Nephron progenitor cell (in vitro differentiated cells): ENCODE results near the gene ATP6AP1.
"Not testable (repeated sequence)": the region's sequence is repeated elsewhere in the genome, so short reads cannot be mapped to it uniquely, and the experiment has no call there.

Experiments
- DNase-seq: peaks from one replicate; pipeline ENCODE4 v3.0.0; 2021
- H3K27ac Mint-ChIP-seq: 2 replicates; pipeline ENCODE4 v1.8.0; 2021; ENCODE audit warnings: mild to moderate bottlenecking, moderate library complexity, mixed read lengths
- H3K27me3 Mint-ChIP-seq: 2 replicates; pipeline ENCODE4 v1.8.0; 2021; ENCODE audit warnings: mild to moderate bottlenecking, low read depth, mixed read lengths; ENCODE audit not compliant: poor library complexity
- H3K36me3 Mint-ChIP-seq: 2 replicates; pipeline ENCODE4 v1.8.0; 2021; ENCODE audit warnings: low read depth, mixed read lengths
- H3K4me1 Mint-ChIP-seq: 2 replicates; pipeline ENCODE4 v1.8.0; 2021; ENCODE audit warnings: mixed read lengths
- H3K4me3 Mint-ChIP-seq: 2 replicates; pipeline ENCODE4 v1.8.0; 2021; ENCODE audit warnings: mild to moderate bottlenecking, moderate library complexity, mixed read lengths
- H3K9me3 Mint-ChIP-seq: 2 replicates; pipeline ENCODE4 v1.8.0; 2021; ENCODE audit warnings: mild to moderate bottlenecking, moderate library complexity, mixed read lengths
- TF ChIP-seq, protein P1 (sequence below): fragments of 200-600 bp; sonication (generic); IDR thresholded peaks from 2 replicates; pipeline ENCODE4 v1.5.0; 2021; ENCODE audit warnings: antibody characterized with exemption

Gene ATP6AP1

DNA sequence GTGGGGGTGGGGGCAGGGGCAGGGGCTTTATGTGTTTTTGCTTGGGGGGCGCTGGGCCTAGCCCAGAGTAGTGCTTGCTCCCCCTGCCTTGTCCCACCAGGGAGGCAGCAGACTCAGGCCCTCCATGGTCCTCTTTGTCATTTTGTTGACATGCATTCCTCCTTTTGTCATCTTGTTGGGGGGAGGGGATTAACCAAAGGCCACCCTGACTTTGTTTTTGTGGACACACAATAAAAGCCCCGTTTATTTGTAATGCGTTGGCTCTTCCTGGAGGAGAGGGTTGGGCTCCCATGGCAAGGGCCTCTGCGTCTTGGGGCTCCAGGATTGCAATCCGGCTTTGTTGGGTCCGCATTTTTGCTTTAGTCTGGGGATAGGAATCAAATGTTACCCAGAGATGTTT lies 47.2 kb upstream of the ATP6AP1 start:
- Mint-ChIP-seq H3K9me3 (peaks cover 37% of the 10 kb centered on the region), H3K4me3 (no peak overlapping the region)

DNA sequence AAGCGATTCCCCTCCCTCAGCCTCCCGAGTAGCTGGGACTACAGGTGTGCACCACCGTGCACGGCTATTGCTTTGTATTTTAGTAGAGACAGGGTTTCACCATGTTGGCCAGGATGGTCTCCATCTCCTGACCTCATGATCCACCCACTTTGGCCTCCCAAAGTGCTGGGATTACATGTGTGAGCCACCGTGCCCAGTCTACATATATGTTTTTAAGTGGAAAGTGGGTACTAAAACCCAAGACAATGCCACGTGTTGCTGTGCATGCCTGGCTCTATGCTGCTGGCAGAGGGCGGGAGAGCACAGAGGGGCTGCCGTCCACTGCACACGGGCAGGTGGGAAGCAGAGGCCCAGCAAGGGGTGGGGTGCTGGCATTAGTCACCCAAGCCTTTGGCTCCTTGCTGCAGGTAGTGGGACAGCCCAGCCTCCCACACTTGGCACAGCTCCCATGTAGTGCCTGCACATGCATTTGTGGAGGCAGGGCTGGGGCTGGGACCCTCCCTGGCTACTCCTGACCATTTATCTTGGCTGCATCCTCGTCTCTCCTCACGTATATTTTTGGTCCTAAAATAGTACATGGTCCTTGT lies 45.9 kb upstream of the ATP6AP1 start:
- H3K27me3 Mint-ChIP-seq: peaks cover 3% of the 10 kb centered on the region
- peaks cover 14% of the 10 kb centered on the region for H3K4me1 Mint-ChIP-seq
- peaks cover 25% of the 10 kb centered on the region for H3K9me3 Mint-ChIP-seq
- no peak overlapping the region for H3K4me3 Mint-ChIP-seq
- peaks cover 4% of the 10 kb centered on the region for H3K36me3 Mint-ChIP-seq
- TF ChIP-seq, protein P1, sequence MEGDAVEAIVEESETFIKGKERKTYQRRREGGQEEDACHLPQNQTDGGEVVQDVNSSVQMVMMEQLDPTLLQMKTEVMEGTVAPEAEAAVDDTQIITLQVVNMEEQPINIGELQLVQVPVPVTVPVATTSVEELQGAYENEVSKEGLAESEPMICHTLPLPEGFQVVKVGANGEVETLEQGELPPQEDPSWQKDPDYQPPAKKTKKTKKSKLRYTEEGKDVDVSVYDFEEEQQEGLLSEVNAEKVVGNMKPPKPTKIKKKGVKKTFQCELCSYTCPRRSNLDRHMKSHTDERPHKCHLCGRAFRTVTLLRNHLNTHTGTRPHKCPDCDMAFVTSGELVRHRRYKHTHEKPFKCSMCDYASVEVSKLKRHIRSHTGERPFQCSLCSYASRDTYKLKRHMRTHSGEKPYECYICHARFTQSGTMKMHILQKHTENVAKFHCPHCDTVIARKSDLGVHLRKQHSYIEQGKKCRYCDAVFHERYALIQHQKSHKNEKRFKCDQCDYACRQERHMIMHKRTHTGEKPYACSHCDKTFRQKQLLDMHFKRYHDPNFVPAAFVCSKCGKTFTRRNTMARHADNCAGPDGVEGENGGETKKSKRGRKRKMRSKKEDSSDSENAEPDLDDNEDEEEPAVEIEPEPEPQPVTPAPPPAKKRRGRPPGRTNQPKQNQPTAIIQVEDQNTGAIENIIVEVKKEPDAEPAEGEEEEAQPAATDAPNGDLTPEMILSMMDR: no peak
- no peak for DNase-seq
- no peak overlapping the region for H3K27ac Mint-ChIP-seq

More for the DNA sequence above, 47.2 kb upstream of the ATP6AP1 start:
- H3K27me3 Mint-ChIP-seq: peaks cover 3% of the 10 kb centered on the region
- H3K36me3 Mint-ChIP-seq: peaks cover 4% of the 10 kb centered on the region
- DNase-seq: no peak
- no peak overlapping the region for H3K27ac Mint-ChIP-seq
- peaks cover 24% of the 10 kb centered on the region for H3K4me1 Mint-ChIP-seq
- TF ChIP-seq, protein P1: no peak

DNA sequence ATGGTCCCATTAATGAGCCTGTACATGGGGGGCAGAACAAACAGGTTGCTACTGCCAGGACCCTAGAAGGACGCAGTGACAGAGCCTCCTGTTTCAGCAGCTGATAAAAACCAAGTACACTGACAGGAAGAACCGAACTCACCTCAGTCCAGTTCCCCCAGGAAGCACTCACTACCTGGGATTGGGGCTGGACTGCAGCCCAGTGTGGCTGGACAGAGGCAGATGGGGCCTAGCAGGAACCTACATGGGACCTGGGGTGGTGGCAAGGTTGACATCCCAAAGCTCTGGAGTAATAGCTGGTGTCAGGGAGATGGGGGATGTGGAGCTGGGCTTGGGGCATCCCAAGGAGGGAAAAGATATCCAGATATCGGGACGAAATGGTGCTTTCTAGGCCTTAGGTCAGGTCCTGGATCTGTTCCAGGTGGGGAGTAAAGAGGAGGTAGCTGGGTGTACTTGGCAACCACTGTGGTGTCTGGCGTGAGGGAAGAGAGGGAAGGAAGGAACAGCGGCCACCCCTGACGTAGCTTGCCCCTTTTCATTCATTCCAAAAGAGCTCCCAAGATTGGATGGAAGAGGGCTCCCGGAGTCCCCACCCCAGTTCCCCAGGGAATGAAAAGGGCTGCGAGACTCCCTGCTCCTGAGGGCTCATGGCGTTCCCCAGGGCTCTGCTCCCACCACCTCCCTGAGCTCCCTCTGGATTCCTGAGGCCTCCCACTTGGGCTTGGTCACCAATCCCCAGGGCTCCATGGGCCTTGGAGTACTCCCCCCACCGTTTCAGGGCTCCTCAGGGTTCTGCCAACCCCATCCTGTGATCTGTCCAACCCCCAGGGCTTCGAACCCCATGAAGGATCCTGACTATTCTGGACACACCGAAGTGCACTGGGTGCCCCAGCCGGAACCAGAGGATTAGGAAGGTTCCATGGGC lies 44.9 kb upstream of the ATP6AP1 start:
- no peak for DNase-seq
- Mint-ChIP-seq H3K4me1 (peaks cover 14% of the 10 kb centered on the region), H3K9me3 (peaks cover 25% of the 10 kb centered on the region), H3K27ac (no peak overlapping the region), H3K27me3 (peaks cover 3% of the 10 kb centered on the region), H3K36me3 (peaks cover 4% of the 10 kb centered on the region), H3K4me3 (no peak overlapping the region)
- TF ChIP-seq, protein P1: no peak

DNA sequence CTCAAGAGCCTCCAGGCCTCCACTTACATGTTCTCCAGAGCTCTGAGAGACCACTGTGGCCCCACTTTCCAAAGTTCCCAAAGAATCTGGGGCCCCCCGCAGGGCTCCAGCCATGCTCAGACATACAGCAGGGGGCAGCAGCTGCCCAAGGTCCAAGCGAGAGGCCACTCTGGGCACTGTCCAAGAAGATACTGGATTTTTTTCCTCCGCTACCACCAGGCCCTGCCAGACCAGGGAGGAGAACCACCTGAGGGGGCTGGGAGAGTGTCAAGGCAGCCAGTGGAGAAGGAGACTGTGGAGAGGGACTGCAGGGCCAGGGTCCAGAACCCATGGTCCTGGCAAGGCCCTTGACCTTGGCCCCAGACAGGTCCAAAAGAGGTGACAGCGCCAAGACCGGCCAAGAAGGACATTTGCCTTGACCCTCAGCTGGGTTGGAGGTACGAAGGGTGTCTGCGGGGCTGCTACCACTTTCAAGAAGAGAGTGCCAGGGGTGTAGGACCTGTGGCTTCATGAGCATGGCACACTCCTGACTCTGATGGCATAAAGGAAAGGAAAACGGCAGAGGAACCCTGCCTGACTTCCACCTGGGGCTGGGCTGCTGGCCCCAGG lies 44.1 kb upstream of the ATP6AP1 start:
- H3K4me1 Mint-ChIP-seq: peaks cover 14% of the 10 kb centered on the region
- H3K4me3 Mint-ChIP-seq: no peak overlapping the region
- no peak for DNase-seq
- H3K9me3 Mint-ChIP-seq: peaks cover 25% of the 10 kb centered on the region
- TF ChIP-seq, protein P1: no peak
- peaks cover 4% of the 10 kb centered on the region for H3K36me3 Mint-ChIP-seq
- no peak overlapping the region for H3K27ac Mint-ChIP-seq
- H3K27me3 Mint-ChIP-seq: peaks cover 3% of the 10 kb centered on the region

DNA sequence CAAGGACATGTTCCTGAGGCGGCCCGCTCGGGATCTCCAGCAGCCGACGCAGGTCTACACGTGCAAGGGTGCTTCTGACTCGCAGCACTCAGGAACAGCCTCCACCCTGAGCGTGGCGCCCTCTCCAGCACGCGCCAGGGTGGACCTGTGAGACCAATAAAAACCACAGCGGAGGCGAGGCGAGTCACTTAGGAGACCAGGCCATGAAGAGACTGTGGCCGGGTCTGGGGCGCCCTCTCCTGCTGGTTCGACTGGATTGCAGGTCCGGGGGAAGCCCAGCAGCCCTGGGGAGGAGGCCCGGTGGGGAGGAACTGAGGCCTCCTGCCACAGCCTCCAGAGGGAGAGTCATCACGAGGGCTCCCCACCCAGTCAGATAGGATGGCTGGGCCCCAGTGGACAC lies 40.4 kb upstream of the ATP6AP1 start:
- not testable (repeated sequence) for H3K4me3 Mint-ChIP-seq, H3K4me1 Mint-ChIP-seq, H3K27ac Mint-ChIP-seq, H3K36me3 Mint-ChIP-seq, H3K9me3 Mint-ChIP-seq, H3K27me3 Mint-ChIP-seq, DNase-seq

DNA sequence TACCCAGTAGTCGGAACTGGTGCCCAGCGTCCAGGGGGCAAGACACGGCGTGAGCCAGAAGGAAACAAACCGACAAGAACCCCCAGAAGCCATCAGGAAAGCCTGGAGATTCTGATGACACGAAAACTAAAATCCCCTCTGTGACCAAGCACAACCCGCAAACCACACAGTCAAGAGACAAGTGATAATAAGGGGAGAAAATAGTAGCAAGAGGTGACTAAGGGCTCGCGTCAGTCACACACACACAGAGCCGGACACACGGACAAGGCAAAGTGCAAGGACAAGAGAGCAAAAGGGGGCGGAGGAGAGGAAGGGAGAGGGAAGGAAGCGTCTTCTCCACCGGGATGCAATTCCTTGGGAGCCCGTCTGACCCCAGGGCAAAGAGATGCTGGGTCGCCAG lies 39.8 kb upstream of the ATP6AP1 start:
- not testable (repeated sequence) for DNase-seq, H3K27me3 Mint-ChIP-seq

DNA sequence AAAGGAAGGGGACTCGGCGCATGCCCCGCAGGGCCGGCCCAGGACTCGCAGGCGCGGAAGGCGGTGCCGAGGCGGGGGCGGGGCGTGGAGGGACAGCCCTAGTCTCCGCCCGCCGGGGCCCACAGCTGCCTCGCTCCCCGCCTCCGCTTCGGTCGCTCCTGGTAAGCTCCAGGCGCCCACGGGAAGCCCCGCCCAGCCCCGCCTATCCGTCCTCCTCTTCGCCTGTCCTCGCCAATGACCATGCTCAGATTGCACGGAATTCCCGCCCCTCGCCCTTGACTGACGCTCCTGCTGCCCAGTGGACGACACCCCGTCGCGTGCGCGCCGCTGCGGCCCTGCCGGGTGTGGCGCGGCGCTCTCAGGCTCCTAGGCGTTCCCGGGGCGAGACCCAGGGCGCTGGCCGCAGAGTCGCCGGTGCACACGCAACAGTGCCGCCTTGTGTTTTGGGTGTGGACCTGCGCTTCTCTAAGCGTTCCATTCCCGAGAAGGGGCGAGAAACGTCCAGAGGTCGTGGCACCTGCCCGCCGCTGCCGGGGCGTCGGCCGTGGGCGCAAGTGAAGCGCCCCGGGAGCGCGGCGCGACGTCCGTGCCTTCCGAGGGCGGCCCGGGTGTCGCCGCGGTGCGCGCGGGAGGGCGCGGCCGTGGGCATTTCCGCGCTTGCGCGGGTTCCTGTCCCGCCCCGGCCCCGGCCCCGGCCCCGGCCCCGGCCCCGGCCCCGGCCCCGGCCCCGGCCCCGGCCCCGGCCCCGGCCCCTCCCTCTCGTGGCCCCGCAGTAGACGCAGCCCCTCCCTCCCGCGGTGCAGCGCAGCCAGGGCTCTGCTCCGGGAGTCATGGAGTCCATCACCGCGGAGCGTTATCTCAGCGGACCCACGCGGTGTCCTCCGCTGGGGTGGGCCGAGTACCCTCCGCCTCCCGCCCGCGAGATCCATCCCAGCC lies 38.4 kb upstream of the ATP6AP1 start:
- H3K4me1 Mint-ChIP-seq, H3K27ac Mint-ChIP-seq, H3K36me3 Mint-ChIP-seq, DNase-seq, H3K27me3 Mint-ChIP-seq, H3K4me3 Mint-ChIP-seq, H3K9me3 Mint-ChIP-seq: not testable (repeated sequence)

More for the DNA sequence above, 39.8 kb upstream of the ATP6AP1 start:
- H3K4me1 Mint-ChIP-seq, H3K4me3 Mint-ChIP-seq, H3K9me3 Mint-ChIP-seq, H3K36me3 Mint-ChIP-seq, H3K27ac Mint-ChIP-seq: not testable (repeated sequence)

DNA sequence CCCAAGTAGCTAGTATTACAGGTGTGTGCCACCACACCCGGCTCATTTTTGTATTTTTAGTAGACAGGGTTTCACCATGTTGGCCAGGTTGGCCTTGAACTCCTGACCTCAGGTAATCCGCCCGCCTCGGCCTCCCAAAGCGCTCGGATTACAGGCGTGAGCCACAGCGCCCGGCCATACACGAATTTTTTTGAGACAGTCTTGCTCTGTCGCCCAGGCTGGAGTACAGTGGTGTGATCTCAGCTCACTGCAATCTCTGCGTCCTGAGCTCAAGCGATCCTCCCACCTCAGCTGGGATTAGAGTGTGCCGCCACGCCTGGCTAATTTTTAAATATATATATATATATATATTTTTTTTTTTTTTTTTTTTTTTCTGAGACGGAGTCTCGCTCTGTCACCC lies 32.1 kb upstream of the ATP6AP1 start:
- Mint-ChIP-seq H3K9me3 (peaks cover 37% of the 10 kb centered on the region), H3K4me1 (peaks cover 19% of the 10 kb centered on the region), H3K36me3 (peaks cover 21% of the 10 kb centered on the region)
- H3K27ac Mint-ChIP-seq, H3K27me3 Mint-ChIP-seq, H3K4me3 Mint-ChIP-seq, DNase-seq: not testable (repeated sequence)
